ENCODE results near the gene PTPRR. TPM values are rescaled to one million over a fixed set of nuclear protein-coding genes. Genes with fewer than 3 reads are reported as not detected.

The PTPRR gene
- total and polyA plus RNA-seq, 2 donors (not counting 1 experiment from before 2014, with no cell fraction given): not detected

- ATAC-seq (ENCODE audit: low read depth) (no peak), DNase-seq (no peak)
- H3K27me3 Mint-ChIP-seq: no peaks in the 10 kb centered on the region
- no peak overlapping the region for H3K27ac ChIP-seq (ENCODE audit: low read length in 2 of 2)
- intact Hi-C loops (cut with micrococcal nuclease): no loop called here
- H3K4me3 ChIP-seq (ENCODE audit: control extremely low read depth in 1 of 5, extremely low read depth in 1 of 5, insufficient read depth in 1 of 5, low read depth in 2 of 5, low read length in 4 of 5): no peak overlapping the region
- no peaks in the 10 kb centered on the region for H3K79me2 ChIP-seq (ENCODE audit: control insufficient read depth, insufficient read depth, low read length)
- H3K9ac ChIP-seq (ENCODE audit: low read length): no peak overlapping the region
- H3K4me1 ChIP-seq (ENCODE audit: control insufficient read depth in 2 of 2, insufficient read depth in 2 of 2, low read length in 2 of 2): no peaks in the 10 kb centered on the region
- H4K20me1 ChIP-seq (ENCODE audit: control insufficient read depth, insufficient read depth, low read length, poor library complexity, severe bottlenecking): no peaks in the 10 kb centered on the region
- H3K4me1 Mint-ChIP-seq: no peaks in the 10 kb centered on the region
- CTCF ChIA-PET: no interaction called here
- no peaks in the 10 kb centered on the region for H3K36me3 ChIP-seq (replicated peaks in 1 of 2; ENCODE audit: control extremely low read depth in 1 of 2, control insufficient read depth in 1 of 2, extremely low read depth in 1 of 2, insufficient read depth in 2 of 2, low read length in 1 of 2)
- TF ChIP-seq EZH2 (IDR thresholded peaks at IDR 0.05; ENCODE audit: borderline replicate concordance, insufficient read depth, low read depth, low read length, poor library complexity, severe bottlenecking): no peak
- no peak overlapping the region for H2AFZ ChIP-seq (ENCODE audit: insufficient read depth, low read depth, low read length, poor library complexity, severe bottlenecking)
- H3K27ac Mint-ChIP-seq: no peak overlapping the region
- H3K4me2 ChIP-seq (replicated peaks; ENCODE audit: low read depth, low read length, poor library complexity, severe bottlenecking): no peak overlapping the region
- no peak overlapping the region for H3K4me3 Mint-ChIP-seq
- no peaks in the 10 kb centered on the region for H3K27me3 ChIP-seq (replicated peaks in 1 of 4; ENCODE audit: control extremely low read depth in 1 of 4, control insufficient read depth in 3 of 4, insufficient read depth in 4 of 4, low read length in 3 of 4)
- no peaks in the 10 kb centered on the region for H3K9me3 Mint-ChIP-seq (ENCODE audit: insufficient read depth)
- no CpG with 5 or more reads among the region's 2 CpGs for WGBS (ENCODE audit: insufficient coverage)
- no peaks in the 10 kb centered on the region for H3K9me3 ChIP-seq (ENCODE audit: control extremely low read depth in 1 of 3, control insufficient read depth in 2 of 3, insufficient read depth in 1 of 3, low read length in 2 of 3)
- POLR2A ChIA-PET: no interaction called here
Observed at GRCh38 chr12:70966046-70966445, 45.5 kb upstream of the PTPRR start.

GRCh38 chr12:70964867-70965510 lies 44.5 kb upstream of the PTPRR start:
- Histone ChIP-seq H3K4me2 (replicated peaks; ENCODE audit: low read depth, low read length, poor library complexity, severe bottlenecking) (no peak overlapping the region), H3K9ac (ENCODE audit: low read length) (no peak overlapping the region), H3K9me3 (ENCODE audit: control extremely low read depth in 1 of 3, control insufficient read depth in 2 of 3, insufficient read depth in 1 of 3, low read length in 2 of 3) (no peaks in the 10 kb centered on the region), H2AFZ (ENCODE audit: insufficient read depth, low read depth, low read length, poor library complexity, severe bottlenecking) (no peak overlapping the region), H3K4me3 (ENCODE audit: control extremely low read depth in 1 of 5, extremely low read depth in 1 of 5, insufficient read depth in 1 of 5, low read depth in 2 of 5, low read length in 4 of 5) (no peak overlapping the region), H3K27me3 (replicated peaks in 1 of 4; ENCODE audit: control extremely low read depth in 1 of 4, control insufficient read depth in 3 of 4, insufficient read depth in 4 of 4, low read length in 3 of 4) (no peaks in the 10 kb centered on the region), H3K36me3 (replicated peaks in 1 of 2; ENCODE audit: control extremely low read depth in 1 of 2, control insufficient read depth in 1 of 2, extremely low read depth in 1 of 2, insufficient read depth in 2 of 2, low read length in 1 of 2) (no peaks in the 10 kb centered on the region), H3K79me2 (ENCODE audit: control insufficient read depth, insufficient read depth, low read length) (no peaks in the 10 kb centered on the region), H3K4me1 (ENCODE audit: control insufficient read depth in 2 of 2, insufficient read depth in 2 of 2, low read length in 2 of 2) (no peaks in the 10 kb centered on the region), H4K20me1 (ENCODE audit: control insufficient read depth, insufficient read depth, low read length, poor library complexity, severe bottlenecking) (no peaks in the 10 kb centered on the region), H3K27ac (ENCODE audit: low read length in 2 of 2) (no peak overlapping the region)
- Mint-ChIP-seq H3K9me3 (ENCODE audit: insufficient read depth) (no peaks in the 10 kb centered on the region), H3K4me1 (no peaks in the 10 kb centered on the region), H3K27ac (no peak overlapping the region), H3K4me3 (no peak overlapping the region), H3K27me3 (no peaks in the 10 kb centered on the region)
- ATAC-seq (ENCODE audit: low read depth) (no peak), DNase-seq (no peak)
- WGBS (ENCODE audit: insufficient coverage): 50% methylated on average over 1 of the region's 4 CpGs
- ChIA-PET POLR2A (no interaction called here), CTCF (no interaction called here)
- intact Hi-C loops (cut with micrococcal nuclease): no loop called here
- TF ChIP-seq CTCF (IDR thresholded peaks at IDR 0.05) (no peak), EZH2 (IDR thresholded peaks at IDR 0.05; ENCODE audit: borderline replicate concordance, insufficient read depth, low read depth, low read length, poor library complexity, severe bottlenecking) (no peak)

Data from B cell (primary cell).